ENCODE measurements around the gene COMMD3. TPM values are rescaled to one million over a fixed set of nuclear protein-coding genes. Genes with fewer than 3 reads are reported as not detected.
"Not testable (repeated sequence)": the region's sequence is repeated elsewhere in the genome, so short reads cannot be mapped to it uniquely, and the experiment has no call there.

COMMD3 gene
- total RNA-seq, 4 donors from 2014 or later, result 25.5 to 41.1 (median 31.5) TPM

DNA sequence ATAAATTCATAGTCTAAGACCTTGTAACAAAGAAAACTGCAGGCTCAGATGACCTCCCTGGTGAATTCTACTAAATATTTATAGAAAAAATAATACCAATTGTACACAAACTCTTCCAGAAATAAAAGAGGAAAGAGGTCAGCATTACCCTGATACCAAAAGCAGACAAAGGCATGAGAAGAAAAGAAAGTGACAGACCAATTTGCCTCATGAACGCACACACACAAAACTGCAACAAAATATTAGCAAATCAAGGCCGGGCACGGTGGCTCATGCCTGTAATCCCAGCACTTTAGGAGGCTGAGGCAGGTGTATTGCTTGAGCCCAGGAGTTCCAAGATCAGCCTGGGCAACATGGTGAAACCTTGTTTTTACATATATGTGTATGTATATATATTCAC, 12.7 kb upstream of the COMMD3 start:
- H3K36me3 ChIP-seq, result no peaks in the 10 kb centered on the region

DNA sequence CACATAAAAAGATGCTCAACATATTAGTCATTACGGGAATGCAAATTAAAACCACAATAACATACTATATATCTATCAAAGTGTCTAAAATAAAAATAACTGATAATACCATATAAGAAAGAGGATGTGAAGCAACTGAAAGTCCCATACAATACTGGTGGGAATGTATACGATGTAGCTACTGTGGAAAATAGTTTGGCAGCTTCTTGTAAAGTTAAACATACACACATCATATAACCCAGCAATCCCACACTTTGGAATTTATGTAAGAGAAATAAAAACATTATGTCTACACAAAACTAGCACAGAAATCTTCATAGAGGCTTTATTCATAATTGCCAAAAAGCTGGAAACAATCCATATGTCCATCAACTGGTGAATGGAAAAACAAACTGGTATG, 10.5 kb upstream of the COMMD3 start:
- H3K27ac ChIP-seq (replicated peaks in 1 of 4), result no peak overlapping the region
- WGBS, result 72% methylated on average over 2 of the region's 2 CpGs
- intact Hi-C loops (cut with DNase I), result no loop called here
- H3K4me3 ChIP-seq, result no peak overlapping the region
- H3K27me3 ChIP-seq, result no peaks in the 10 kb centered on the region
- H3K36me3 ChIP-seq, result no peaks in the 10 kb centered on the region
- TF ChIP-seq, protein P1, sequence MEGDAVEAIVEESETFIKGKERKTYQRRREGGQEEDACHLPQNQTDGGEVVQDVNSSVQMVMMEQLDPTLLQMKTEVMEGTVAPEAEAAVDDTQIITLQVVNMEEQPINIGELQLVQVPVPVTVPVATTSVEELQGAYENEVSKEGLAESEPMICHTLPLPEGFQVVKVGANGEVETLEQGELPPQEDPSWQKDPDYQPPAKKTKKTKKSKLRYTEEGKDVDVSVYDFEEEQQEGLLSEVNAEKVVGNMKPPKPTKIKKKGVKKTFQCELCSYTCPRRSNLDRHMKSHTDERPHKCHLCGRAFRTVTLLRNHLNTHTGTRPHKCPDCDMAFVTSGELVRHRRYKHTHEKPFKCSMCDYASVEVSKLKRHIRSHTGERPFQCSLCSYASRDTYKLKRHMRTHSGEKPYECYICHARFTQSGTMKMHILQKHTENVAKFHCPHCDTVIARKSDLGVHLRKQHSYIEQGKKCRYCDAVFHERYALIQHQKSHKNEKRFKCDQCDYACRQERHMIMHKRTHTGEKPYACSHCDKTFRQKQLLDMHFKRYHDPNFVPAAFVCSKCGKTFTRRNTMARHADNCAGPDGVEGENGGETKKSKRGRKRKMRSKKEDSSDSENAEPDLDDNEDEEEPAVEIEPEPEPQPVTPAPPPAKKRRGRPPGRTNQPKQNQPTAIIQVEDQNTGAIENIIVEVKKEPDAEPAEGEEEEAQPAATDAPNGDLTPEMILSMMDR (IDR thresholded peaks at IDR 0.05), result no peak
- TF ChIP-seq POLR2A (IDR thresholded peaks at IDR 0.05; ENCODE audit: low read depth) (no peak), EP300 (IDR thresholded peaks at IDR 0.05) (no peak), POLR2AphosphoS5 (IDR thresholded peaks at IDR 0.05) (no peak)
- H3K9me3 ChIP-seq, result no peaks in the 10 kb centered on the region
- DNase-seq (ENCODE audit: extremely low spot score), result no peak
- no peaks in the 10 kb centered on the region for H3K4me1 ChIP-seq

More for the DNA sequence above, 12.7 kb upstream of the COMMD3 start:
- H3K4me1 ChIP-seq, result no peaks in the 10 kb centered on the region
- no peaks in the 10 kb centered on the region for H3K9me3 ChIP-seq
- no peak for DNase-seq (ENCODE audit: extremely low spot score)
- TF ChIP-seq, protein P1 (IDR thresholded peaks at IDR 0.05), result no peak
- no peak for TF ChIP-seq EP300 (IDR thresholded peaks at IDR 0.05)
- H3K27me3 ChIP-seq, result peaks cover 0 to 6% (median 0%) of the 10 kb centered on the region in 4 donors
- intact Hi-C loops (cut with DNase I), result no loop called here
- 96% methylated on average over 3 of the region's 3 CpGs for WGBS
- H3K27ac ChIP-seq (replicated peaks in 1 of 4), result no peak overlapping the region
- H3K4me3 ChIP-seq, result no peak overlapping the region

DNA sequence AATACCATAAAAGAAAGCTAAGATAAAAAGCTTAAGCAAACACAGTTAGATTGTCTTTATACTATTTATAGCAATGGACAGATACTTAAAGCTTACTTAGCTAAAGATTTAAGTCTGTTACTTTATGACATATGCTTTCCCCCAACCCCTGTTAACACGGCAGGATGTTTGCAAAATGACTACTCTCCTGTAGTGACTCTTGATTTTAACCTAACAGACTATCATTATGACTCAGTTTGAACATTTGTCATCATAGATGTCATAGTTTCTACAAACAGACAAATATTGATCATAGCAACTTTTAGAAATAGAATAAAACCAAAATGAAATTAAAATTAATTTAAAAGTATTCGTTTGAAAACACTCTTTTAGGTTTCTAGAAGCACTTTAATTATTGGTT, 7.8 kb upstream of the COMMD3 start:
- Histone ChIP-seq H3K27ac (replicated peaks in 1 of 4) (no peak overlapping the region), H3K27me3 (no peaks in the 10 kb centered on the region), H3K4me3 (no peak overlapping the region), H3K4me1 (no peaks in the 10 kb centered on the region), H3K36me3 (no peaks in the 10 kb centered on the region), H3K9me3 (no peaks in the 10 kb centered on the region)
- DNase-seq (ENCODE audit: extremely low spot score), result no peak
- WGBS, result 86% methylated on average over 2 of the region's 2 CpGs
- TF ChIP-seq, protein P1 (IDR thresholded peaks at IDR 0.05), result no peak
- TF ChIP-seq POLR2A (IDR thresholded peaks at IDR 0.05; ENCODE audit: low read depth), result no peak
- no peak for TF ChIP-seq POLR2AphosphoS5 (IDR thresholded peaks at IDR 0.05)
- TF ChIP-seq EP300 (IDR thresholded peaks at IDR 0.05), result no peak
- intact Hi-C loops (cut with DNase I), result no loop called here

DNA sequence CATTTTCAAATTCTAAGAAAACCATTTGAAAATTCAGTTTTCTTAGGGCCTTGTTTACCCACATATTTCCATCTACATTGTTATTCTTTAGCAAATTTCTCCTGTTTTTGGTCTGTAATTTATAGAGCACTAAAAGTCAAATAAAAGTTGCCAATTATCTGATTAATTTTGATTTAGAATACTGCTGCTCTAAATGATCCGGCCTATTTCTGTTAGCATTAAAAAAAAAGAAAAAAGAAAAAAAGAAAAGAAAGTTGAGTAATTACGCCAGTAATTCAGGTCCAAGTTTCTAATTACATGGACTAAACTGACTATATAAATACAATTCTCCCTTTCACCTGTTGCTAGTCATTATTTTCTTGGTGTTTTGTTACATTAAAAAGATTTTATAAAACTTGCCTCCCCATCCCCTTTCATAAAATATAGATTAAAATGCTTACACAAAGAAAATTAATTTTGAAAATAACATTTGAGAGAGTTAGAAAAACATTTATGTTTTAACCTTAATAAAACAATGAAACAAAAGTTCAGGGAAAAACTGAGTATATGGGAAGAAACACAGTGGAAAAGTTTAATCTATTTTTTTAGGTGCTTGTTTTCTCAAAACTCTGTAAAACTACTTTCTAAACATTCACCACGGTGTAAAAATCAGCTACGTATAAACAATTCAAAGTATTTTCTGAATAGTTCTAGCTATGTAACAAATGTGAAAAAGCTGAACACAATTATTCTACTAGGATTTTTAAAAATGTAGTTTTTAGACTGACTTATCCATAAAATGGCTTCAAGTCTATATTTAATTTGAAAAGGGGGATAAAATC, 6.8 kb upstream of the COMMD3 start:
- no peak for DNase-seq (ENCODE audit: extremely low spot score)
- Histone ChIP-seq H3K27me3 (no peaks in the 10 kb centered on the region), H3K4me3 (no peak overlapping the region), H3K9me3 (no peaks in the 10 kb centered on the region), H3K27ac (replicated peaks in 1 of 4) (no peak overlapping the region), H3K4me1 (no peaks in the 10 kb centered on the region), H3K36me3 (no peaks in the 10 kb centered on the region)
- 96% methylated on average over 4 of the region's 4 CpGs for WGBS
- no peak for TF ChIP-seq POLR2A (IDR thresholded peaks at IDR 0.05; ENCODE audit: low read depth)
- no peak for TF ChIP-seq POLR2AphosphoS5 (IDR thresholded peaks at IDR 0.05)
- TF ChIP-seq, protein P1 (IDR thresholded peaks at IDR 0.05), result no peak
- no peak for TF ChIP-seq EP300 (IDR thresholded peaks at IDR 0.05)
- intact Hi-C loops (cut with DNase I), result no loop called here

DNA sequence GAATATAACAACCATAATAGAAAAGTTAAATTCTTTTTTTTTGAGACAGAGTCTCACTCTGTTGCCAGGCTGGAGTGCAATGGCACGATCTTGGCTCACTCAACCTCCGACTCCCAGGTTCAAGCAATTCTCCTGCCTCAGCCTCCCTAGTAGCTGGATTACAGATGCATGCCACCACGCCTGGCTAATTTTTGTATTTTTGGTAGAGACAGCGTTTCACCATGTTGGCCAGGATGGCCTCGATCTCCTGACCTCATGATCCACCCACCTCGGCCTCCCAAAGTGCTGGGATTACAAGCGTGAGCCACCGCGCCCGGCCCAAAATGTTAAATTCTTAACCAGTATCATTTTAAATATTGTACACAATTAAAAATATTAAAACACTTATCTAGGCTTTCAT, 6.2 kb upstream of the COMMD3 start:
- 95% methylated on average over 10 of the region's 10 CpGs for WGBS
- H3K4me1 ChIP-seq; H3K36me3 ChIP-seq; H3K27me3 ChIP-seq; H3K4me3 ChIP-seq; intact Hi-C loops (cut with DNase I); DNase-seq (ENCODE audit: extremely low spot score); H3K27ac ChIP-seq (replicated peaks in 1 of 4); H3K9me3 ChIP-seq: not testable (repeated sequence)

Measured in esophagus muscularis mucosa (tissue), 4 donors.